Fibroblast of lung (primary cell): ENCODE data around the gene RAB37. TPM values are rescaled to one million over a fixed set of nuclear protein-coding genes. Genes with fewer than 3 reads are reported as not detected.
A peak's percentile ranks its signal among the peaks of the same experiment; 100 is the strongest.

Experiments
- DNase-seq, 2 donors: peaks; one replicate each; pipeline versions ENCODE4 v3.0.0 to v3.0.0-alpha.2; 2010; ENCODE audit warnings: low read depth in 2 of 2
- H2AFZ ChIP-seq: 2 replicates; pipeline ENCODE4 v1.5.1; 2012; ENCODE audit warnings: low read length, control low read depth, inconsistent platforms
- H3K27ac ChIP-seq: 2 replicates; pipeline ENCODE4 v1.5.1; 2011; ENCODE audit warnings: low read length, control low read depth; ENCODE audit not compliant: insufficient read depth
- H3K27me3 ChIP-seq: 2 replicates; pipeline ENCODE4 v1.5.1; 2011; ENCODE audit warnings: mild to moderate bottlenecking, low read length; ENCODE audit not compliant: control insufficient read depth, insufficient read depth
- H3K36me3 ChIP-seq: 2 replicates; pipeline ENCODE4 v1.5.1; 2011; ENCODE audit warnings: low read length; ENCODE audit not compliant: control insufficient read depth, insufficient read depth
- H3K4me1 ChIP-seq: 2 replicates; pipeline ENCODE4 v1.5.1; 2011; ENCODE audit warnings: low read length; ENCODE audit not compliant: control insufficient read depth, insufficient read depth; ENCODE audit errors: extremely low read depth
- H3K4me2 ChIP-seq: 2 replicates; pipeline ENCODE4 v1.5.1; 2011; ENCODE audit warnings: low read length, control low read depth; ENCODE audit not compliant: insufficient read depth; ENCODE audit errors: extremely low read depth
- H3K4me3 ChIP-seq, 4 experiments: fragments of 200-600 bp in 1 of 4; sonication (generic) in 1 of 4; replicated peaks in 1 of 4; 2 replicates each; pipeline ENCODE4 v1.5.1; 2011 to 2016; ENCODE audit warnings: low read length in 4 of 4, low read depth in 3 of 4, mild to moderate bottlenecking in 3 of 4, control low read depth in 2 of 4, inconsistent platforms in 1 of 4, mixed read lengths in 1 of 4; ENCODE audit not compliant: insufficient read depth in 1 of 4; ENCODE audit errors: control extremely low read depth in 1 of 4
- H3K79me2 ChIP-seq: 2 replicates; pipeline ENCODE4 v1.5.1; 2012; ENCODE audit warnings: mild to moderate bottlenecking, low read length, inconsistent platforms; ENCODE audit not compliant: control insufficient read depth, insufficient read depth
- H3K9ac ChIP-seq: 2 replicates; pipeline ENCODE4 v1.5.1; 2011; ENCODE audit warnings: mild to moderate bottlenecking, low read length, control low read depth; ENCODE audit not compliant: insufficient read depth
- H3K9me3 ChIP-seq: 2 replicates; pipeline ENCODE4 v1.5.1; 2012; ENCODE audit warnings: low read depth, low read length; ENCODE audit not compliant: control insufficient read depth, insufficient read depth
- H4K20me1 ChIP-seq: 2 replicates; pipeline ENCODE4 v1.5.1; 2011; ENCODE audit warnings: low read length; ENCODE audit not compliant: control insufficient read depth, insufficient read depth; ENCODE audit errors: extremely low read depth
- CTCF ChIP-seq, 2 donors: IDR thresholded peaks in 1 of 2; conservative IDR thresholded peaks in 1 of 2; 1 replicate in 1 of 2; 2 replicates in 1 of 2; pipeline ENCODE4 v1.5.1; 2011 to 2012; ENCODE audit warnings: low read length in 2 of 2, control low read depth in 1 of 2, inconsistent platforms in 1 of 2, low read depth in 1 of 2, mild to moderate bottlenecking in 1 of 2
- EZH2 ChIP-seq: IDR thresholded peaks from 2 replicates; pipeline ENCODE4 v1.5.1; 2012; ENCODE audit warnings: low read length, control low read depth, mild to moderate bottlenecking; ENCODE audit errors: missing control alignments
- polyA plus RNA-seq, 2 donors: library from polyadenylated mRNA; depleted of rRNA in 1 of 2; stranded (reverse) in 1 of 2; unstranded in 1 of 2; fragments of >200 nt; gene quantifications; 2 replicates each; pipeline ENCODE4 v1.2.1, GENCODE V29; 2011 to 2012; ENCODE audit warnings: missing spikeins in 1 of 2
- total RNA-seq: library from RNA; depleted of rRNA; stranded (reverse); fragments of >200 nt; gene quantifications from 2 replicates; pipeline ENCODE4 v1.2.1, GENCODE V29; 2014

Gene RAB37
- total and polyA plus RNA-seq, 2 donors (not counting 1 experiment from before 2014, with no cell fraction given) = 0.65 to 0.66 TPM

- peak; percentile 23 to 29 for TF ChIP-seq CTCF (conservative IDR thresholded peaks at IDR 0.05 in 1 of 2, IDR thresholded peaks at IDR 0.05 in 1 of 2; ENCODE audit: low read depth in 1 of 2, low read length in 2 of 2)
- peak; percentile 80 for TF ChIP-seq EZH2
- H3K4me1 ChIP-seq = no peaks in the 10 kb centered on the region
- peak in 1 of 2 donors; percentile 11 for DNase-seq
- H3K36me3 ChIP-seq = no peaks in the 10 kb centered on the region
- H3K9me3 ChIP-seq = no peaks in the 10 kb centered on the region
- no peak overlapping the region for H2AFZ ChIP-seq
- no peaks in the 10 kb centered on the region for H3K79me2 ChIP-seq
- no peak overlapping the region for H3K9ac ChIP-seq
- no peak overlapping the region for H3K4me2 ChIP-seq
- H3K27me3 ChIP-seq = peaks cover 19% of the 10 kb centered on the region
- H3K27ac ChIP-seq = no peak overlapping the region
- H4K20me1 ChIP-seq = no peaks in the 10 kb centered on the region
- no peak overlapping the region for H3K4me3 ChIP-seq
Observed at GRCh38 chr17:74737299-74738050, 419 bp downstream of the RAB37 start.

- TF ChIP-seq EZH2 (no peak), CTCF (conservative IDR thresholded peaks at IDR 0.05 in 1 of 2, IDR thresholded peaks at IDR 0.05 in 1 of 2; ENCODE audit: low read depth in 1 of 2, low read length in 2 of 2) (no peak)
- no peaks in the 10 kb centered on the region for H3K4me1 ChIP-seq
- no peaks in the 10 kb centered on the region for H3K36me3 ChIP-seq
- H3K27ac ChIP-seq = no peak overlapping the region
- no peak overlapping the region for H3K4me2 ChIP-seq
- peaks cover 19% of the 10 kb centered on the region for H3K27me3 ChIP-seq
- no peaks in the 10 kb centered on the region for H3K79me2 ChIP-seq
- no peak overlapping the region for H3K9ac ChIP-seq
- no peak overlapping the region for H3K4me3 ChIP-seq
- no peak overlapping the region for H2AFZ ChIP-seq
- H3K9me3 ChIP-seq = no peaks in the 10 kb centered on the region
- H4K20me1 ChIP-seq = no peaks in the 10 kb centered on the region
- DNase-seq = peak in 1 of 2 donors; percentile 32
Observed at GRCh38 chr17:74738051-74738996, 1.3 kb downstream of the RAB37 start.

GRCh38 chr17:74739227-74739831 lies 2.3 kb downstream of the RAB37 start:
- H3K27ac ChIP-seq = no peak overlapping the region
- DNase-seq = no peak
- H3K4me1 ChIP-seq = no peaks in the 10 kb centered on the region
- no peaks in the 10 kb centered on the region for H3K79me2 ChIP-seq
- H3K9ac ChIP-seq = no peak overlapping the region
- H4K20me1 ChIP-seq = no peaks in the 10 kb centered on the region
- H2AFZ ChIP-seq = no peak overlapping the region
- no peaks in the 10 kb centered on the region for H3K9me3 ChIP-seq
- H3K27me3 ChIP-seq = peaks cover 19% of the 10 kb centered on the region
- H3K4me2 ChIP-seq = no peak overlapping the region
- no peaks in the 10 kb centered on the region for H3K36me3 ChIP-seq
- no peak overlapping the region for H3K4me3 ChIP-seq
- TF ChIP-seq CTCF (conservative IDR thresholded peaks at IDR 0.05 in 1 of 2, IDR thresholded peaks at IDR 0.05 in 1 of 2; ENCODE audit: low read depth in 1 of 2, low read length in 2 of 2) (no peak), EZH2 (no peak)
